Left forelimb (tissue), 1 donor: ENCODE results near the gene MRPL21.

Source experiments
- DNase-seq: peaks from one replicate; pipeline ENCODE4 v3.0.0-alpha.2; 2018; ENCODE audit warnings: low spot score

The MRPL21 gene

DNA sequence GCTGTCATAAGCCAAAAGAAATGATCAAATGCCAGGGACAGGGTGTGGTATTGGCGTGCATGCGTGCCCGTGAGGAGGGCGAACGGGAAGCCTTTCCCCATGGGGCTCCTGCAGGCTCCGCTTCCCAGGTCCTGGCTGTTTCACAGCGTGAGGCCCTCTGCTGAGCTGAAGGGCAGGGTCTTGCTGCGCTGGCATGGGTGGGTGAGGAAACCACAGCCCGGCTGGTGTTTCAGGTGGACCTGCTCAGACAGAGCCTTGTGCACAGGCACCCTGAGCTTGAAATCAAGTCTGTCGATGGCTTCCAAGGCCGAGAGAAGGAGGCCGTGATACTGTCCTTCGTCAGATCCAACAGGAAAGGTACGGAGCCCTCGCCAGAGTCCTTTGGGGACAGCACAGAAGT, 31.4 kb upstream of the MRPL21 start:
- DNase-seq = no peak

DNA sequence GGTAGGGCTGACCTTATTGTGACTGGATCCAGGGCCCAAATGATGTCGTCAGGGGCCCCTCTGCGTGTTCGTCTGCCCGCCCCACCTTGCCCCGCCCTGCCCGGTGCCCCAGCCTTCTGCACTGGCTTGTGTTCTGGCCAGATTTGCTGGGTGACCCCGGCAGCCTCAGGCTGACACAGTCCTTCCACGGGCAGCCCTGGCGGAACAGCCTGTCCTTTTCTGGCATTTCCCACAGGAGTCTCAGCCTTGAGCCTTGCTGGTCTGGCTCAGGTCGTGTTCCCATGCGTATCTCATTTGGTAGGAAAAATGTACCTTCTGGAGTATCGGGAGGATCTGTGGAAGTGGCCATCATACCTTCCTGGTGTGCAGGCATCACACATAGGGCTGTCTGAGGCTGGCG, 31.0 kb upstream of the MRPL21 start:
- no peak for DNase-seq

DNA sequence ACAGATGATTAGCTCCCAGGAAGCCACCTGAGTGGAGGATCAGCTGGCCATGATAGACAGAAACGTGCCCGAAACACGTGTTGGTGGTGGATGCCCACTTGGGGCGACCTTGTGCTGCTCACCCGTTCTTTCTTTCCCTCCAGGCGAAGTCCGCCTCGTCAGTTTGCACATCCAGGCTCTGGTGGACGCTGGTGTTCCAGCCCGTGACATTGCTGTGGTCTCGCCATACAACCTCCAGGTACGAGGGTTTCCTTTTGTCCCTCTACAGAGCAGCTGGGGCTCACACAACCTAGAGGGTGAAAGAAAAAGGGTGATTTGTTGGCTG, 30.7 kb upstream of the MRPL21 start:
- DNase-seq = no peak

DNA sequence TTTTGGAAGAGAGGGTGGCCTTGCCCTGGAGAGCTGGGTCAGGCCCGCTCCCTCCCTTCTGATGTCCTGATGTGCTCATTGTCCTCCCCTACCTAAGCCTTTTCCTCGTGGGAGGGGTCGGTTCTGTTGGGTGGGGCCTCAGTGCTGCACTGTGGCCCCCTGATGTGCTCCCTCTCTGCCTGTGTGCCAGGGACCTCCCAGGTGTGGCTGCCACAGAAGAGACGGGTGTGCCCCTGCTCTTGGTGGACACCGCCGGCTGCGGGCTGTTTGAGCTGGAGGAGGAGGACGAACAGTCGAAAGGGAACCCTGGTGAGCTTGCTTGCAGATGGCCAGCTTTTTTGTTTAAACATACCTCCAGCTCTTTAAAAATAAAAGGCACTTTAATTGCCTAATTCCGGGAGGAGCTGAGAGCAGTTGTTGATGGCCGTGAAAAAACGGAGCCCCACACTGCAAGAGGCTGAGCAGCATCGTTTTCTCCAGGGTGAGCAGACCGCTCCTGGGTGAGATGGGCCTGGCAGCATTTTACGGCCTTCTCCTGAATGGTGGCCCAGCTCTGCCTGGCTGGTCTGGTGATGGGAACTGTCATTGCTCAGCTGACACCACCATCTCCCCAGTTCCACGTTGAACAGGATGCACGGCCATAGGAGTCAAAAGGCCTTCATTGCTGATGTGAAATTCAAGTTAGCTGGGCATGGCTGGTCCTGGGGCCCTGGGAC, 30.1 kb upstream of the MRPL21 start:
- DNase-seq = no peak

DNA sequence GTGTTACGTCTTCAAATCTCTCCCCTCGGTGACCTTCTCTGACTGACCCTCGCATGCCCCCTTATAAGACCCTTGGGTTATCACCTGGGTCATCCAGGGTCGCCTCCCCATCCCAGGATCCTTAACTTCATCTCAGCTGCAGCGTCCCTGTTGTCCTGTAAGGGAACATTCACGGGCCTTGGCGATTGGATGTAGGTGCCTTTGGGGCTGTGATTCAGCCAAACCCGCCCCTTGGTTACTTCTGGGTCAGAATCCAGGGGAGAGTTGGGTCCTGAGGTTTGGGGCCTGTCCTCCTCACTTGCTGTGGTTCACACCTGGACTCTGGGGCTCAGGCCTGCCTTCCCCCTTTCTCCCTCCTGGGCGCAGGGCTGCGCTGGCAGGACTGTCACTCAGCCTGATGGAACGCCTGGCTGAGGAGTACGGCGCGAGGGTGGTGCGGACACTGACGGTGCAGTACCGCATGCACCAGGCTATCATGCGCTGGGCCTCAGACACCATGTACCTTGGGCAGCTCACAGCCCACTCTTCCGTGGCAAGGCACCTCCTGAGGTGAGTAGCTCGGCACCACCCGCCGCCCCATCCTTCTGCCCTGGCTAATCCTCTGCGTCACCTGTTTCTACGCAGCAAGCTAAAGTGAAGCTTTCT, 29.4 kb upstream of the MRPL21 start:
- no peak for DNase-seq

DNA sequence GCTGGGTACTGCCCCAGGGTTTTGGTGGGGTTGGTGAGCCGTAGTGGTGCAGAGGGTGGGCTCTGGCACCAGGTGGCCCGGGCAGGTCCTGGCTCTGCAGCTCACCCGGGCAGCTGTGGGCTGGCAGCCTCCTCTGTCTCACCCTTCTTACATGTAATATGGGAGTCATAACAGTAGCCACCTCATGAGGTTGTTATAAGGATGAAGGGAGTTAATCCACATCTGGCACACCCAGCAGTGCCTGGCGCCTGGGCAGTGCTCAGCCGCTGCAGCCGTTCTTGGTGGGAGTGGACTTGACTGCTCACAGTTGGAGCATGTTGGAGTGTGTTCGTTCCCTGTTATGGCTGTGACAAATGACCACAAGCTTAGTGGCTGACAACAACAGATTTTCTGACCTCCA, 28.7 kb upstream of the MRPL21 start:
- no peak for DNase-seq

DNA sequence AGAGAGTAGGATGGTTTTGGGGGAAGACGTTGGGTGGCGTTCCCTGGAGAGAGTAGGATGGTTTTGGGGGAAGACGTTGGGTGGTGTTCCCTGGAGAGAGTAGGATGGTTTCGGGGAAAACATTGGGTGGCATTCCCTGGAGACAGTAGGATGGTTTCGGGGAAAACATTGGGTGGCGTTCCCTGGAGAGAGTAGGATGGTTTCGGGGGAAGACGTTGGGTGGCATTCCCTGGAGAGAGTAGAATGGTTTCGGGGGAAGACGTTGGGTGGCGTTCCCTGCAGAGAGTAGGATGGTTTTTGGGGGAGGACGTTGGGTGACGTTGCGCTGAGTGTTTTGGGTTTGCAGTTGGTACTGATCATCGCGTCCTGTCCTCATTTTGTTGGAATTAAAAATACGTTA, 28.3 kb upstream of the MRPL21 start:
- no peak for DNase-seq

DNA sequence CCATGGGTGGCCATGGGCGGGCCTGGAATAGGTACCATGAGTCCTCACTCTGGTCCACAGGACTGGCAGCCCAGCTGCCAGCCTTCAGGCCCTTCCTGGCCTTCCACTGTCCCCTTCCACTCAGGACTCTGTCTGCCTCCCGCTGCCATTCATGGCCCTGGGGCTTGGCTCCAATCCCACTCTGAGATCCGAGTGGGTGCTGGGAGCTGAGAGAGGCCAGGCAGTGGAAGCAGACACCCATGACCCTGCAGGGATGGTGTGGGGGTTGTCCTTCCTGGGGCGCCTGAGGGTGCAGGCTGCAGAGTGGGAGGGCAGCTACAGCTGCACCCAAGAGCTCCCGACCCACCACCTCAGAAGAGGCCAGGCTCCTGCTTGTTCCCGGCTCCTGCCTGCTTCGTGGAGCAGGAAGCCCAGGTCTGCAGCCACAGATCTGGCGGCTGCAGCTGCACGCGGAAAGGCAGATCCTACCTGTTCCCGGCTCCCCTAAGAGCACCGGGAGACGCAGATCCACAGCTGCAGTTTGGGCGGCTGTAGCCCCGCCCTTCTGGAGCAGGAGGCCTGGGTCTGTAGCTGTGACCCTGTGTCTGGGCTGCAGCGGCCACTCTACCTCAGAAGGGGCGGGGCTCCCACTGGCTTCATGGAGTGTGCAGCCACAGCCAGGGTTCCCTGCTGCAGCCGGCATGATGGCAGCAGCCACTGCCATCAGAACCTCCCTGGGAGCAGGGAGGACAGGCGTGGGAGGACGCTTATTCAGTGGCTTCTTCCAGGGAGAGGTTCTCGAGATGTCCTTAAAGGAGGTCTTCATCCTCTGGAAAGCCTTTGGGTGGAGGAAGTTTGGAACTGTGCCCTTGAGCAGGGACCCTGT, 27.6 kb upstream of the MRPL21 start:
- no peak for DNase-seq

DNA sequence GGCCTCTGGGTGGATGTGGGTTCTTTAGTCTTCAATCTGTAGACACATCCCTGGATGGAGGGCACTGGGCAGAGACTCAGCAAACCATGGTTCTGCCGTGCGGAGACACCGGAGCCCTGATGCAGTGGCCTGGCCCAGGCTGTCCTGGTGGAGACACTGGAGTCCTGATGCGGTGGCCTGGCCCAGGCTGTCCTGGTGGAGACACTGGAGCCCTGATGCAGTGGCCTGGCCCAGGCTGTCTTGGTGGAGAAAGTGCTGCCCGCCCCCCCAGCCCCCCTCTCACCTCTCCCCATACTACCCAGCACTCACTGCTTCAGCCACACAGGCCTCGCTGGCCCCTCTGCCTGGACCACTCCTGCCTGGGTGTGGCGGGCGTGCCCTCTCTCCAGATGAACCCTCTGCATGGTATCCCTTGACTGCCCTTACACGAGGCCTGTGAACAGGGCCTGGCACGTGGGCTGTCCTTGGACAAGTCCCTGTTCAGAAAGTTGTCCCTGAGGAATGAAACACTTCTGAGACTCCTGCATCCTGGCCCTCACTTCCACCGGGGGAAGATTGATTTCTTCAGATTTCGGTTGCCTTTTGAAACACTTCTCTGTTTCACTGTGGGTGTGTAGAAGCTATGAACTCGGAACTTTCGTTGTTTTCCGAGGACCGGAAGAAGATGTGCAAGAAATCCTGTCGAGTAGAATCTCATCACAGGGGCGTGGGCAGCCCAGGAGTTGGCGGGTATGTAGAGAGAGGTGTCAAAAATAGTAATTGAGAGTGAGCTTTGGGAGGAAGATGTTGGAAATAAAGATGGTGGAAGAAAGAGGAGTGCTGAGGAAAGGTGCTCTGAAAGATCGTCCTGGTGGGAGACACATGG, 26.3 kb upstream of the MRPL21 start:
- DNase-seq = no peak

DNA sequence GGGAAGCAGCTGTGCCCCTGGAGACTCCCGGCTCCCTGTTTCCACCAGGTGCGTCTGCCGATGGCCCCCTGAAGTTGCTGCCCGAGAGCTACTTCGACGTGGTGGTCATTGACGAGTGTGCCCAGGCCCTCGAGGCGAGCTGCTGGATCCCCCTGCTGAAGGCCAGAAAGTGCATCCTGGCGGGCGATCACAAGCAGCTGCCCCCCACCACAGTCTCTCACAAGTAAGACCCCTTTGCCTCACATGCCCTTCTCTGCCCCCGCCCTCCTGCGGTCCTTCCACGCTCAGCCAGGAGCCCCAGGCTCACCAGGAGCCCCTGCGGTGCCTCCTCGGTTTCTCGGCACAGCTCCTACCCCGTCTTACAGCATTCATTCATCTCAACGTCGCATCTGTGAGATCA, 25.5 kb upstream of the MRPL21 start:
- DNase-seq = no peak

DNA sequence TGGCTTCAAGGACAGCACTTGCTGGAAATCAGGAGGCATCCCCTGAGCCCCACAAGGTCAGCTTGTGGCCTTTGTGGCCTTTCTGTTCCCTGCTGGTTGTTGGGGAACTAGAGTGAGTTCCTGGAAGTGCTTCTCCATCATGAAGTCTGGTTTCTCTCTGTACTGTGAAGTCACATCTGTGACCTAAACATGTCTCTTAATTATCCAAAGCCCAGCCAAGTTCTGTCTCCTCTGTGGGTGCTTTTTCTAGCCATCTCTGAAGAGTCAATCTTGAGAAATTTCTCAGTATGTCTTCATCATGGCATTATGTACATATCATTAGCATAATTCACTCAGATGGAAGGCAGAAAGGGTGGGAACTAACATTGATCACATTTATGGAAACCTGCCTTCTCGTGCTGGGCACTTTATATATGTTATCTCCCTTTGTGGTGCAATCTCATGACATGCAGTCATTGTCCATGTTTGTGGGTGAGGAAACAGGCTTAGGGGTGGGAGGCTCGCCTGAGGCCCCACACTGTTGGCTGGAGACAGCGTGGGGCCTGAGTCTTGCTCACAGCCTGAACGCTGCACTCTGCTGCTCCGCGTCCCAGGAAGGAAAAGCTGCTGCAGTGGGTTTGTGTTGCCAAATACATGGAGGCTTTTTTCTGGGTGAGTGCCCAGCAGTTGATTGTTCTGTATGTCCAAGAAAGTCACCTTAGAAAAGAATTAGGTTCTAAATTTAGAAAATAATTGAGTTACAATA, 24.7 kb upstream of the MRPL21 start:
- DNase-seq = no peak

DNA sequence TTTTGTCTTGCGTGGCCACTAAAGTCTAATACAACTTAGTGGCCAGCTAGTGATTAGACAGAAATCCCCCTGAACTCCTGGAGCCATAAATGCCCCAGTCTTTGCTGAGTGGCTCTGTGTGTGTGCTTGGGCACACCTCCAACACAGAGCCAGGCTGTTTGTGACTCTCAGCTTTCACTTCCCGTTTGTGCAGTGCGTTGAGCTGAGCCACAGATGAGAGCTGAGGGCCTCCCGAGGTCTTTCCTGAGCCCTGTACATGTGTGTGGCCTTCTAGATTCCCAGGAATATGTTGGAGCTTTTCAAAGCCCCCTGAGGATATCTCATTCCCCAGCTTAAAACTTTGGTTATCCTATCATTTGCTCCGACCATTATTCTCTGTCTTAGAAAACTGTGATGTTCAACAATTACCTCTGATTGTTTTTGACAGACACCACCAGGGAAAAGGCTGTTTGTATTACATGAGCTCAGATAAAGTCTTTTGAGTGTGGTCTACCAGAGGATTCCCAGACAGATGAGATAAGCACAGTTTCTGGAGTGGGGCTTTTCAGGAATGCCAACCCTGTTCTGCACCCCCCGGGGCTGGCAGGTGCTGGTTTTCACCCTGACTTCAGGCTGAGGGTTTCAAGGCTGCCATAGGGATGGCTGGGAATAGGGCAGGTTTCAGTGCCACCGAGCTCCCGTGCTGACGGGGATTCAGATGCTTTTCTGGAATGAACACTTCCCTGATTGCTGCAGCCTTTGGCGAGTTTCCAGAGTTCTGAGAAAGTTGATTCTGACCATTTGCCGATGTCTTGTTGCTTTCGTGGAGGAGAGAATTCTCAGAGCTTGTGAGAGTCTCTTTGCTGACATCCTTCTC, 23.9 kb upstream of the MRPL21 start:
- no peak for DNase-seq

DNA sequence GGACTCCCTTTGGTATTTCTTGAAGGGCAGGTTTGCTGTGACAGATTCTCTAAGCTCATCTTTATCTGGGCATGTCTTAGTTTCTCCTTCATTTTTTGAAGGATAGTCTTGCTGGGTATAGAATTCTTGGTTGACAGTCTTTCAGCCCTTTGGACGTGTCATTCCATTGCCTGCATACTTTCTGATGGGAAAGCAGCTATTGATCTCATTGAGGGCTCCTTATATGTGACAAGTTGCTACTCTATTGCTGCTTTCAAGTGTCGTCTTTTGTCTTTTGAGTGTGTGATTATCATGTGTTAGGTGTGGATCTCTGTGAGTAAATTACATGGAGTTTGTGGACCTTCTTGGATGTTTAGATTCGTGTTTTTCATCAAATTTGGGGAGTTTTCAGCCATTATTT, 22.0 kb upstream of the MRPL21 start:
- DNase-seq = no peak

DNA sequence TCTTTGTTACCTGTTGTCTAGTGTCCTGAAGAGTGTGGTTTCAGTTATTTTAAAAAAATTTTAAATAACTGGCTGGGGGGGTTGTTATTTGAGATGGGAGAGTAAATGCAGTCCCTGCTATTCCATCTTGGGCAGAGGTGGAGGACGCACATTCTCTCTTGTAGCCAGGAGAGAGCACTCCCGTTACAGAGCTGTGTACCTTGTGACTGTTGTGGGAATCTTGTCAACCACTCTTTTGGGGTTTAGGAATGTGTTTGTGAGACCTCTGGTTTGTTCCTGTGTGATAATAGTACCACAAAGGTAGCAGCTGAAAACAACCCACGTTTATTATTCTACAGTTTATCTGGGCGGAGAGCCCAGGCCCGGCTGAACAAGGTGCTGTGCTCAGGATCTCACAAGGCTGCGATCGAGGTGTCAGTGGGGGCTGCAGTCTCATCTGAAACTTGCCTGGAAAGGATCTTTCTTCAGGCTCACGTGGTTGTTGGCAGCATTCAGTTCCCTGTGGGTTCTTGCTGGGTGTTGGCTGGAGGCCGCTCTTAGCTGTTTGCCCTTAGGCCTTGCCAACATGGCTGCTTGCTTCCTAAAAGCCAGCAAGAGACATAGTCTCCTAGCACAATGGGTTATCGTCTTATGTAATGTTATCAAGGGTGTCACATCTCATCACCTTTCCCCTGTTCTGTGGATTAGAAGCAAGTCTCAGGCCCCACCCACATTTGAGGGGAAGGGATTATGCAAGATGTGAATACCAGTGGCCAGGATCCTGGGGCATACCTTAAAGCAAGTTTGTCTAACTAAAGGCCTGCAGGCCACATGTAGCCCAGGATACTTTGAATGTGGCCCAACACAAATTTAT, 20.7 kb upstream of the MRPL21 start:
- DNase-seq = no peak

DNA sequence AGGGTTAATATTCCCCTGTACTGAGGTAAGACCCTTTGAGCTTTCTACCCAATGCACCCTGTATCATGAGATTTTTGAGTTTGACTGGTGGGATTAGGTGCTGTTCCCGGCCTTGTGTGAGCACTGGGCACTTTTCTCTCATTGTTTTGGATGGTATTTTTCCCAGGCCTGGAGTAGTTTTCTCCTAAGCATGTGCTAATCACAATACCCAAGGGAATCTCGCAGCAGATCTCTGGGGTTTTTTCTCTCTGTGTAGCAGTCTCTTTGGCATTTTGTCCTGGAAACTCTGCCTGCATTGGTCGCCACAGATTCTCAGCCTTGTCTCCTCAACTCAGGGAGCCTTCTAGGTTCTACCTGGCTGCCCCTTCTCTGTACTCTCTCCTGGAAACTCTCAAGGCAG, 20.0 kb upstream of the MRPL21 start:
- no peak for DNase-seq

DNA sequence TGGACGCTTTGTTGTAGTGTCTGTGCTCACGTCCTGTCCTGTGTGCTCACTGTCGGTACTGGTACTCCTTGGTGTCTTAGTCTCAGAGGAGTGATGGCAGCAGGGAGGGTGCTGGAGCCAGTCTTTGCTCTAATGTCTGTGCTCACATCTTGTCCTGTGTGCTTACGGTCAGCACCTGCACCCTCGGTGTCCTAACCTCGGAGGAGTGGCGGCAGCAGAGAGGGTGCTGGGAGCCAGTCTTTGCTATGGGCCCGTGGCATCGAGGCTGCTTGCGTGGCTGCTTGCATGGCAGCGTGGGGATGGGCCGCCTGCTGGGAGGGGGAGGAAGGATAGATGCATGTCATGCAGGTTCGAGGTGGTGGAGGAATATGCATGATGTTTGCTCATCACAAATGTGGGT, 12.8 kb upstream of the MRPL21 start:
- DNase-seq = no peak

DNA sequence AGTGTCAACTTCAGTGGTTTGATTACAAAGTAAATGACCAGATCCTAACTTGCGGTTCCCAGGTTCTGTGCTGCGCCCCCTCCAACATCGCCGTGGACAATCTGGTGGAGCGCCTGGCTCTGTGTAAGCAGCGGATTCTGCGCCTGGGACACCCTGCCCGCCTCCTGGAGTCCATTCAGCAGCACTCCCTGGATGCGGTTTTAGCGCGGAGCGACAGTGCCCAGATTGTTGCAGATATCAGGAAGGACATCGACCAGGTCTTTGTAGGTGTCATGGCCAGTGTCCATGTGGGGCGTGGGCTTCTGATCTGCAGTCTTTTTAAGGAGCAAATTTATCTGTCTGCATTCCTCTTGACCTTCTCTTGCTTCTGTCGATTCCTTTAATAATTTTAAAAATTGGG, 11.1 kb upstream of the MRPL21 start:
- no peak for DNase-seq

DNA sequence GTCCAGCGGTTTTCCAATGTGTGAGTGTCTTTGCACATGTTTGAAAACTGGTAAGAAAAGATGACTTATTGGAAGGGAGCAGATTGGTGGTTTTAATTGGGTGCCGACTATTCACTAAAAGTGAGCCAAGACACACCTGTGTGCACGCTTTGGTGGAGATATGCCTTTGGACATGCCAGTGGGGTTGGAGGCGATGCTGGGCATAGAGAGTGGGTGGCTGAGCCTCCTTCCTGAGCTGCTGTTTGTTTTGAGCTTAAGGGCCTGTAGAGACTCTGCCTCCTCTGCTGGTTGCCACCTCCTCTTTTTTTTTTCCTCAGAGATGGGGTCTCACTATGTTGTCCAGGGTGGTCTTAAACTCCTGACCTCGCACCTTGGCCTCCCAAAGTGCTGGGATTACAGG, 9.6 kb upstream of the MRPL21 start:
- DNase-seq = no peak

DNA sequence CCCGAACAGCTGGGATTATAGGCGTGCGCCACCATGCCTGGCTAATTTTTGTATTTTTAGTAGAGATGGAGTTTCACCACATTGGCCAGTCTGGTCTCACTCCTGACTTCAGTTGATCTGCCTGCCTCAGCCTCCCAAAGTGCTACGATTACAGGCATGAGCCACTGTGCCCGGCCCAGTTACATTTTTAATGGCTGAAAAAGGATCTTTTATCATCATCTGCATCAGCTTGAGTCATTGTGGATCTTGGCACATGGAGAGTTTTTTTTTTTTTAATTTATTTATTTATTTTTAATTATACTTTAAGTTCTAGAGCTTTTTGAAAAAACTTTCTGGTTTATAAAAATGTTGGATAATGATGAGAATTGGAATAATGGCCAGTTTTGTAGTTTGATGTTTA, 8.6 kb upstream of the MRPL21 start:
- DNase-seq = no peak

DNA sequence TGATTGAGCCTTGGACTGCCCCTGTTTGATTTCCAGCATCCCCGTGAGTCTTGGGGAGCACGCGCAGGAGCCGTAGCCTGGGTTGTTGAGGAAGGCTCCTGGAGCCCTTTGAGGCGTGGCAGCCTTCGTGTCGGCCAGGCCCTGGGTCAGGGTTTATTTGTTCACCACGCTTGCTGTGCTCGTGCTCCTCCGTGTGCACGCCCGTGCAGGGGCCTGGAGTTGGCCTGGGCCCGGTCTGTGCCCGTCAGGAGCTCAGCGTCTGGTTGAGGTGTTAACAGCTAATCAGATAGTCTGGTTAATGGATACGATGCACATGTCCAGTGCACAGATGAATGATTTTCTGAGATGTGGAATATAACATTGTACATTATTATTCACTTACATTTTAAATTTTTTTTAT, 8.1 kb upstream of the MRPL21 start:
- no peak for DNase-seq
